Activated naive CD4-positive, alpha-beta T cell treated with anti-CD3 and anti-CD28 coated beads, Interleukin-2, amount 50 U/mL, for 72 hours (primary cell): ENCODE measurements around the gene CLGN. TPM values are rescaled to one million over a fixed set of nuclear protein-coding genes. Genes with fewer than 3 reads are reported as not detected.
A peak's percentile ranks its signal among the peaks of the same experiment; 100 is the strongest.

Experiments
- ATAC-seq, 2 donors: fragments of 150-1000 bp; cut with Tn5 transposase; 2 replicates each; pipeline ENCODE4 v1.10.0; 2021; ENCODE audit warnings: mild to moderate bottlenecking in 2 of 2, moderate library complexity in 2 of 2
- DNase-seq, 2 donors: peaks; one replicate each; pipeline ENCODE4 v3.0.0; 2021 to 2022; ENCODE audit warnings: low spot score in 2 of 2
- H3K27ac Mint-ChIP-seq, 2 donors: one replicate each; pipeline ENCODE4 v1.8.0; 2022; ENCODE audit warnings: mild to moderate bottlenecking in 2 of 2, mixed read lengths in 2 of 2
- H3K36me3 Mint-ChIP-seq, 2 donors: one replicate each; pipeline ENCODE4 v1.8.0; 2022; ENCODE audit warnings: mixed read lengths in 2 of 2
- H3K9me3 Mint-ChIP-seq, 2 donors: one replicate each; pipeline ENCODE4 v1.8.0; 2022; ENCODE audit warnings: mixed read lengths in 2 of 2
- total RNA-seq, 2 donors: library from RNA; stranded (reverse); gene quantifications; one replicate each; pipeline ENCODE4 v1.2.3, GENCODE V29; 2022

The CLGN gene
- total RNA-seq, 2 donors from 2014 or later, result not detected

DNA sequence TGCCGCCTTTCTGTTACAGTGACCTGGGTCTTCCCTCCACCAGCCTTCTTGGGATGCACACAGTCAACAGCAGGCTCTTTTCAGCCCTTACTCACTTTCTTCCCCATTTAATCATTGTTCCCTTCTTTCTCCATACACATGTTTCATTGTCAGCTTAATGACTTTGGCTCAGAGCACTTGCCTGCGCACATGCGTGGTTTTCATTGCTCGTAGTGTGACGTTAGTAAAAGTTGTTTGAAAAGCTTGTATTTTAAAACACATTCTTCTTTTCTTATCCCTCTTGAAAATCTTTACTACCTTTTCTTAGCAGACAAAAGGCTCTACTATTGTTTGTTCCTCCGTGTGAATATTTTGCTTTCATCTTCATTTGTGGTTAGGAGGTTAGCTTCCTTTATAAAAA lies 73.7 kb downstream of the CLGN start:
- ATAC-seq, result no peak
- Mint-ChIP-seq H3K36me3 (no peaks in the 10 kb centered on the region), H3K27ac (no peak overlapping the region), H3K9me3 (no peaks in the 10 kb centered on the region)
- no peak for DNase-seq

DNA sequence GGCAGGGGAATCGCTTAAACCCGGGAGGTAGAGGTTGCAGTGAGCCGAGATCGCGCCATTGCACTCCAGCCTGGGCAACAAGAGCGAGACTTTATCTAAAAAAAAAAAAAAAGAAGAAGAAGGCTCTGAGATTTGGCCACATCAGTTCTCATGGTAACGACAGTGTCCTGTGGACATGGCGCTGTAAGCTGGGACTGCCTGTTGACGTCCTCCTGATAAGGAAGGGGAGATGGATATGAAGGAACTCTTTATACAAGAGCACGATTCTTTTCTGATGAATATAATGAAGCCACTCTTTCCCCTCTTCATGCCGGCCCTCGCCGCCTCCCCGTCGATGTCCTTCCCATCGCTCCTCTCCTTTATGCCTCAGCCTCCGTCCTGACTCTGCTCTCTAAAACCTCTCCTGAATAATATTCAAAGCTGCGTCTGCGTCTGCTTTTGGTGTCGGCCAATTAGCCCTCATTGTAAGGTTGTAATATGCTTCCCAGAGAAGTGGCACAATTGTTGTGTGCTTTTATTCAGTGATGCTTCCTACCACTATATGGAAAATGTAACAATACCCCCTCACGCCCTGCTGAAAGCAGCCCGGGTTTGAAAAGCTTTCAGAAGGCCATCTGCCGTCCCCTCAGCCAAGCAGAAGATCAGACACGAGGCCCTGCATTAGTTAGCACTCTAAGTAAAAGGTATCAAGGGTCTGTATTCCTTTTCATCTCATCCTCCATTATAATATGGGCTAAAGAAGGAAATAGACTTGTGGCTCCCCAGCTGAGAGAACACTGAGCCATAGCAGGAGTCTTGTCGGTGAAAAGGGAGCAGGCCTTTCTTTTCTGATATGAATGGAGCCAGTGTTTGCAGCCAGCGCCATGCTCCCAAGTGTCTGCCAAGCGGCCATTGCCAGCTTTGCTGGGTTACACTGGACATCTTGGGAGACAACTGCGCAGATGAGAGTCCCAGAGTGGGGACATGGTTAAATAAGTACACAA lies 76.1 kb downstream of the CLGN start:
- no peaks in the 10 kb centered on the region for H3K36me3 Mint-ChIP-seq
- no peak for ATAC-seq
- DNase-seq, result no peak
- H3K9me3 Mint-ChIP-seq, result no peaks in the 10 kb centered on the region
- H3K27ac Mint-ChIP-seq, result no peak overlapping the region

- no peak for DNase-seq
Observed at GRCh38 chr4:140349816-140350215, 77.6 kb downstream of the CLGN start.

DNA sequence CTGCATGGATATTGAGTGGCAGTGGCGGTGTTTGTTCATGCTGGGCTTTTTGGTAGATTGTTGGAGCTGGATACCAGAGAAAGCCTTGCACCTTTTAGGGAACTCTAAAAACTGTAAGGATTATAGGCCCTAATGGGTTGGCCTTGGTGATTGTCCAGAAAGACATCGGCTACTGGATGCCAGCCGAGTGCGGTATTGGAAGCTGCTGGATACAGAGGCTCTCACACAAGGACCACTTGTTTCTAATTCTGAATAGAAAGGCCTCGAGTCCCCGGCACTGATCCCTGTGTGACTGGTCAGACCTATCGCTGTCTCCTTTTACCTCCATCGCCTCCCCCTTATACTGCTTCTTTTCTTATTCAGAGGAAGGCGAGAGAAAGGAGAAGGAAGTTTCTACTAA lies 81.3 kb downstream of the CLGN start:
- ATAC-seq, result no peak
- no peak overlapping the region for H3K27ac Mint-ChIP-seq
- DNase-seq, result no peak
- no peaks in the 10 kb centered on the region for H3K36me3 Mint-ChIP-seq
- no peaks in the 10 kb centered on the region for H3K9me3 Mint-ChIP-seq

More at GRCh38 chr4:140349816-140350215, 77.6 kb downstream of the CLGN start:
- Mint-ChIP-seq H3K27ac (peak overlapping the region in 1 of 2 donors; percentile 22), H3K36me3 (no peaks in the 10 kb centered on the region), H3K9me3 (no peaks in the 10 kb centered on the region)
- no peak for ATAC-seq

- Mint-ChIP-seq H3K9me3 (no peaks in the 10 kb centered on the region), H3K27ac (no peak overlapping the region), H3K36me3 (no peaks in the 10 kb centered on the region)
- DNase-seq (no peak), ATAC-seq (no peak)
Observed at GRCh38 chr4:140344621-140345020, 82.8 kb downstream of the CLGN start.

GRCh38 chr4:140344101-140344500 lies 83.3 kb downstream of the CLGN start:
- H3K27ac Mint-ChIP-seq, result no peak overlapping the region
- DNase-seq, result no peak
- no peak for ATAC-seq
- H3K36me3 Mint-ChIP-seq, result no peaks in the 10 kb centered on the region
- no peaks in the 10 kb centered on the region for H3K9me3 Mint-ChIP-seq

DNA sequence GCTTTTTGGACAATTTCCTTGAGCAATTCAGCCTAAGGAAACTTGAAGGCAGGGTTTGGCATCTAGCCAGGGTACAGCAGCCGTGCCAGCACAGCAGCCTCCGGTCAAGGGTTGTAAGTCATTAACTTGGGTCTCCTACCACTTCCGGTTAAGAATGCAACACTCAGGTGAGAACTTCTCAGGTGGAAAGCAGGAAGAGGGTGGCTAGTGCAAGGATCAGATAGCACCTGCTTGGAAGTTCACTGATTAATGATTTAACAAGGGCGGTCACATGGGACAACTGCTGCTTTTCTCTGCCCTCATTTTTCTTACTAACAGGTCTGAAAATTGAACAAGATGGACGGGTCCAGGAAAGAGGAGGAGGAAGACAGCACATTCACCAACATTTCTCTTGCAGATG lies 84.1 kb downstream of the CLGN start:
- H3K27ac Mint-ChIP-seq, result no peak overlapping the region
- H3K9me3 Mint-ChIP-seq, result no peaks in the 10 kb centered on the region
- H3K36me3 Mint-ChIP-seq, result no peaks in the 10 kb centered on the region
- ATAC-seq (no peak), DNase-seq (no peak)

- Mint-ChIP-seq H3K9me3 (no peaks in the 10 kb centered on the region), H3K27ac (no peak overlapping the region), H3K36me3 (no peaks in the 10 kb centered on the region)
- DNase-seq, result no peak
- ATAC-seq, result no peak
Observed at GRCh38 chr4:140342620-140343019, 84.8 kb downstream of the CLGN start.

Other genes starting within 250 kb of the CLGN start
- gene SCOC, start 54.0 kb downstream of the CLGN start, total RNA-seq, result 10 to 100 TPM; 31.4 to 44.1 TPM
- gene MGAT4D, start 70.6 kb upstream of the CLGN start, total RNA-seq, result not detected
- gene ELMOD2, start 96.5 kb upstream of the CLGN start, total RNA-seq, result 10 to 100 TPM; 10.6 to 14.8 TPM
- not detected for gene UCP1, start 141.3 kb upstream of the CLGN start, total RNA-seq